AG04449 (cell line): ENCODE data around the gene GSG1L.

Experiments
- CTCF ChIA-PET: fragments of 350-600 bp; formaldehyde crosslinking; extraction: SDS; loops from one replicate; lab custom pipeline; 2021; ENCODE audit warnings: antibody characterized with exemption; lab: Yijun Ruan, JAX
- POLR2A ChIA-PET: fragments of 400-600, 350-600 bp; formaldehyde crosslinking; extraction: SDS; loops from one replicate; lab custom pipeline; 2020; ENCODE audit warnings: antibody characterized with exemption, inconsistent platforms; lab: Yijun Ruan, JAX
- DNase-seq: peaks from one replicate; pipeline ENCODE4 v3.0.0-alpha.2; 2010; ENCODE audit warnings: low read depth, low spot score
- H3K4me3 ChIP-seq: 2 replicates; pipeline ENCODE4 v1.5.1; 2011; ENCODE audit warnings: low read depth, mild to moderate bottlenecking, control low read depth, low read length
- TF ChIP-seq, protein P1 (sequence below): IDR thresholded peaks from one replicate; pipeline ENCODE4 v1.5.1; 2011; ENCODE audit warnings: mild to moderate bottlenecking, moderate library complexity, low read length, control low read depth, inconsistent platforms; ENCODE audit not compliant: insufficient read depth; ENCODE audit errors: missing control alignments

The GSG1L gene

DNA sequence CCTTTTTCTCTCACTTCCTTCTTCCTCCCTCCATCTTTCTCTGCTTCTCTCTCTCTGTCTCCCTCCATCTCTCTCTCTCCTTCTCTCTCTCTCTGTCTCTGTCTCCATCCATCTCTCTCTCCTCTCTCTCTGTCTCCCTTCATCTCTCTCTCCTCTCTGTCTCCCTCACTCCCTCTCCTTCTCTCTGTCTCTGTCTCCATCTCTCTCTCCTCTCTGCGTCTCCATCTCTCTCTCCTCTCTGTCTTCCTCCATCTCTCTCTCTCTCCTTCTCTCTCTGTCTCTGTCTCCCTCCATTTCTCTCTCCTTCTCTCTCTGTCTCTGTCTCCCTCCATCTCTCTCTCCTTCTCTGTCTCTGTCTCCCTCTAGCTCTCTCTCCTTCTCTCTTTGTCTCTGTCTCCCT is 194.1 kb downstream of the GSG1L start:
- H3K4me3 ChIP-seq: no peak overlapping the region
- ChIA-PET POLR2A (no interaction called here), CTCF (no interaction called here)
- DNase-seq: no peak
- TF ChIP-seq, protein P1, sequence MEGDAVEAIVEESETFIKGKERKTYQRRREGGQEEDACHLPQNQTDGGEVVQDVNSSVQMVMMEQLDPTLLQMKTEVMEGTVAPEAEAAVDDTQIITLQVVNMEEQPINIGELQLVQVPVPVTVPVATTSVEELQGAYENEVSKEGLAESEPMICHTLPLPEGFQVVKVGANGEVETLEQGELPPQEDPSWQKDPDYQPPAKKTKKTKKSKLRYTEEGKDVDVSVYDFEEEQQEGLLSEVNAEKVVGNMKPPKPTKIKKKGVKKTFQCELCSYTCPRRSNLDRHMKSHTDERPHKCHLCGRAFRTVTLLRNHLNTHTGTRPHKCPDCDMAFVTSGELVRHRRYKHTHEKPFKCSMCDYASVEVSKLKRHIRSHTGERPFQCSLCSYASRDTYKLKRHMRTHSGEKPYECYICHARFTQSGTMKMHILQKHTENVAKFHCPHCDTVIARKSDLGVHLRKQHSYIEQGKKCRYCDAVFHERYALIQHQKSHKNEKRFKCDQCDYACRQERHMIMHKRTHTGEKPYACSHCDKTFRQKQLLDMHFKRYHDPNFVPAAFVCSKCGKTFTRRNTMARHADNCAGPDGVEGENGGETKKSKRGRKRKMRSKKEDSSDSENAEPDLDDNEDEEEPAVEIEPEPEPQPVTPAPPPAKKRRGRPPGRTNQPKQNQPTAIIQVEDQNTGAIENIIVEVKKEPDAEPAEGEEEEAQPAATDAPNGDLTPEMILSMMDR: no peak

DNA sequence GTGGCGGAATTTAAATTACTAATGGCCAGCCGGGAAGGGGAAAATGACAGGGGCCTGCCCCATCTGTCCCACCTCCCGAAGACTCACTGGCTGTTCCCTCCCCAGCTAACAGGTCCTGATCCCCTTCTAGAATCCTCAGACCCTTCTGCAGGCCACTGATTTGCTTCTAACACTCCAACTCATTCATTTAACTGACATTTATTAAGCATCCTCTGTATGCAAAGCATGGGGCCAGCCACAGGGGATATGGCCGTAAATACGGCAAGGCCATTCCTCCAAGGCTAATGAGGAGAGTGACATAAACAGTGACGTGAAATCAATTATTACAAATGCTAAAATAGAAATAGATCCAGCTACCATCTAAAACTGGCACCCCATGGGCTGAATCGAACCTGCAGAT is 195.3 kb downstream of the GSG1L start:
- POLR2A ChIA-PET: no interaction called here
- no peak for DNase-seq
- TF ChIP-seq, protein P1: no peak
- no peak overlapping the region for H3K4me3 ChIP-seq
- CTCF ChIA-PET: interaction anchor here (0.8 kb wide), 1 partner anchor 202 kb away, joined by 4 read pairs; no protein-coding TSS in a partner anchor

DNA sequence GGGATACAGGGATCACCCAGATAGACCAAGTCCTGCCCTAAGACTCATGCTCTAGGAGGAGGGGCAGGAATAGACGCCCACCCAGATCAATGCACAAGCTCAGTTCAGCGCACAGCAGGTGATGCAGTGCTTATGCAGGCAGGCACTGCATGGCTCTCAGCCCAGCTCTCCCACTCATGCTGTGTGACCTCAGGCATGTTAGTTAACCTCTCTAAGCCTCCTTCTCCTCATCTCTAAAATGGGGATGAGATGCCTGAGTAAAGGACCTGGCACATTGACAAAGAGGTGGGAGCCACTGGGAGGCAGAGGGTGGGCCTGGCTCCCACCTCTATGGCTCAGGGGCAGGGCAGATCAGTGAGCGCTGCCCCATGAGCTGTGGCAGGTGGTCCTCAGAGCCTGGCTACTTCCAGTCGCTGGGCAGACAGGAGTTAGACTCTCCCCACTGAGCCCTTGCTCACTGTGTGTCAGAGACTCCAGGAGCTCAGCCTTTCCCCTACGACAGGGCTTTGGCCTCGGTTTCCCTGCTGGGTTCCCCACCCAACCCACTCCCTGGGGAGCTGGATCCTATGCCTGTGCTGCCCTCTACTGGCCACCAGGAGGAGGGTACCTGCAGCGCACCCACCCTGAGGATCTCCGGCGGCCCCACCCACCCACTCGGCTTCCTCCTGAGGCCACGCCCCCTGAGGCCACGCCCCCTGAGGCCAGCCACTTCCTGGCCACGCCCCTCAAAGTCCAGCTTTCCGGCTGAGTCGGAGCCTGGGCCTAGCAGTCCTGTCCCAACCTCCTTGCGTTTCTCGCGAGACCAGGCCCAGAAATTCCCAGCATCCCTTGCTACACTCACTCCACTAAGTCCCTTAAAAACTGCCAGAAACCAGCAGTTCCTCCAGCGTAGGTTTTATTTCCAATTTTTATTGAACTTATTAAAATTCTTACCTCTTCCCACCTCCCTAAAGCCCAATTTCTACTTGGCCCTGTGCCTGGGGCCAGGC is 196.1 kb downstream of the GSG1L start:
- CTCF ChIA-PET: interaction anchor here (0.8 to 1.7 kb wide), 7 partner anchors 13 to 229 kb away, joined by 3 to 6 read pairs (median 4); no protein-coding TSS in a partner anchor
- H3K4me3 ChIP-seq: no peak overlapping the region
- DNase-seq: no peak
- TF ChIP-seq, protein P1: peak; percentile 48
- POLR2A ChIA-PET: no interaction called here

DNA sequence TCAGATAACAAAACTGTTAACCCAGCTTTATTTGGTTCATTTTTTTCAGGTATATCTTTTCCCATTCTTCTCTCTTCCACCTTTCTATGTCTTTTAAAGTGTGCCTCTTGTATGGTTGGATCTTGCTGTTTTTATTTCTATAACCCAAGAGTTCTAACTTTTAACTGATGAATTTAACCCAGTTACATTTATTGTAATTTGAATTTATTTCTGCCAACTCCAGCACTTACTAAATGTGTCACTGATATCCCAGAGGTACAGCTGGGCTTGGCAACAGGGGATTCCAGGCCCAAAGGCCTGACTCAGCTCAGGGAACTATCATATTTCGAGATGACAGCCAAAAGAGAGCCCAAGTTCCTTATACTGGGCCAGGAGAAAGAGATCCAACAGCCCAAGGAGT is 200.1 kb downstream of the GSG1L start:
- ChIA-PET POLR2A (no interaction called here), CTCF (interaction anchor here (1.5 to 1.7 kb wide), 3 partner anchors 10 to 223 kb away, joined by 3 to 9 read pairs (median 4); no protein-coding TSS in a partner anchor)
- no peak for DNase-seq
- H3K4me3 ChIP-seq: no peak overlapping the region
- TF ChIP-seq, protein P1: no peak

DNA sequence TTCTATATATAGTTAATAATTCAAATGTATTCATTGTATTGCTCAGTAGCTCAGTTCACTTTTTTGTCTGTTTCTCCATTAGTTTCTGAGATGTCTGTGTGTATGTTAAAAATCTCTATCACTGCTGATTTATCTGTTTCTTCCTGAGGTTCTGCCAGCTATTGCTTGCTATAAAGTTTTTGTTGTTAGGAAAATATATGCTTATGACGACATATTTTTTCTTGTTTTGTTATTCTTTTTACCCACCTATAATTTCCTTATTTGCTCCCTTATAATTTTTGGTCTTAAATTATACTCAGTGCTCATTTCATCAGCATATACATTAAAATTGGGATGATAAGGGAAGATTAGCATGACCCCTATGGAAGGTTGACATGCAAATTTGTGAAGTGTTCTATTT is 200.6 kb downstream of the GSG1L start:
- no peak overlapping the region for H3K4me3 ChIP-seq
- DNase-seq: no peak
- TF ChIP-seq, protein P1: no peak
- CTCF ChIA-PET: interaction anchor here (1.5 to 1.7 kb wide), 3 partner anchors 11 to 223 kb away, joined by 3 to 9 read pairs (median 4); no protein-coding TSS in a partner anchor
- POLR2A ChIA-PET: no interaction called here

DNA sequence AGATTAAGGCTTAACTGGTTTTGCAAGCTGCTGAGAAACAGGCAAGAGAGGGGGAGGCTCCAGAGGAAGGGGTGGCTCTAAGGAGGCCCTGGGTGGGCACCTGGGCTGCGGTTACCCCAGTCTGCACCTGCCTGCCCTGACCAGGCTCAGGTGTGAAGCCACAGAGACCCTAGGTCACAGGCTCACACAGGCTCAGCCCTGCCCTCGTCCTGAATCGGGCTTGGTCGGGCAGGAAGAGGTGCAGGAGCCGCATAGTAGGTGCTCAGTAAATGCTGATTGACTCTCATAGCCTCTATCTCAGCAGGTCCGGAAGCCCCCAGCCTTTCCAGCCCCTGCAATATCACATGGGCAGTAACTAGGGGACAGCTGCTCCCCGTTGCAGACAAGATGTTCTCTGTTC is 203.4 kb downstream of the GSG1L start:
- H3K4me3 ChIP-seq: no peak overlapping the region
- TF ChIP-seq, protein P1: no peak
- DNase-seq: no peak
- ChIA-PET CTCF (no interaction called here), POLR2A (no interaction called here)
